ENCODE results near the gene LIPI. TPM values are rescaled to one million over a fixed set of nuclear protein-coding genes. Genes with fewer than 3 reads are reported as not detected.
"Not testable (repeated sequence)": the region's sequence is repeated elsewhere in the genome, so short reads cannot be mapped to it uniquely, and the experiment has no call there.

LIPI gene
- polyA plus RNA-seq, 1 of the 3 experiments (the other 2 are of a cell fraction): not detected

- Histone ChIP-seq H3K9ac (no peak overlapping the region), H2AFZ (ENCODE audit: low read depth) (no peak overlapping the region), H3K4me1 (ENCODE audit: control insufficient read depth in 1 of 2, insufficient read depth in 2 of 2, low read depth in 1 of 2, low read length in 1 of 2) (no peaks in the 10 kb centered on the region), H3K27ac (ENCODE audit: low read depth in 2 of 2, low read length in 1 of 2) (no peak overlapping the region), H4K20me1 (ENCODE audit: insufficient read depth) (no peaks in the 10 kb centered on the region), H3K36me3 (replicated peaks in 1 of 2; ENCODE audit: control insufficient read depth in 1 of 2, insufficient read depth in 2 of 2, low read length in 1 of 2) (peaks cover 0 to 4% of the 10 kb centered on the region in 2 experiments), H3K9me2 (no peaks in the 10 kb centered on the region), H3K79me2 (ENCODE audit: insufficient read depth) (no peaks in the 10 kb centered on the region), H3K4me3 (ENCODE audit: low read depth in 2 of 2, low read length in 1 of 2) (no peak overlapping the region), H3K9me3 (no peaks in the 10 kb centered on the region), H3F3A (replicated peaks; ENCODE audit: insufficient read depth) (no peaks in the 10 kb centered on the region), H3K27me3 (ENCODE audit: insufficient read depth) (no peaks in the 10 kb centered on the region; the same call in 1 of the 2 replicates), H3K4me2 (no peak overlapping the region)
- DNase-seq: no peak
- CTCF ChIA-PET: no interaction called here
- WGBS (ENCODE audit: low lambda C conversion rate): 42% methylated on average over 6 of the region's 7 CpGs
- POLR2A ChIA-PET: no interaction called here
- TF ChIP-seq FOXJ3 (CRISPR knock-in tag; IDR thresholded peaks at IDR 0.05): no peak
- TF ChIP-seq RXRA (IDR thresholded peaks at IDR 0.05; ENCODE audit: borderline replicate concordance, low read depth): no peak
- no peak for TF ChIP-seq ELF1 (IDR thresholded peaks at IDR 0.05)
- TF ChIP-seq EP300 (IDR thresholded peaks at IDR 0.05; ENCODE audit: borderline replicate concordance in 1 of 2, low read depth in 1 of 2, low read length in 1 of 2): no peak
- TF ChIP-seq JUND (IDR thresholded peaks at IDR 0.05): no peak
- no peak for TF ChIP-seq MXI1 (IDR thresholded peaks at IDR 0.05; ENCODE audit: low read depth, low read length)
- no peak for TF ChIP-seq RFX5 (IDR thresholded peaks at IDR 0.05; ENCODE audit: low read length)
- no peak for TF ChIP-seq GATA2 (CRISPR knock-in tag; IDR thresholded peaks at IDR 0.05)
Observed at GRCh38 chr21:14115646-14116045, 95.1 kb downstream of the LIPI start.

GRCh38 chr21:14114251-14114650, 96.5 kb downstream of the LIPI start:
- Histone ChIP-seq H3F3A (replicated peaks; ENCODE audit: insufficient read depth) (peaks cover 1% of the 10 kb centered on the region), H2AFZ (ENCODE audit: low read depth) (no peak overlapping the region), H3K9me3 (no peaks in the 10 kb centered on the region), H3K4me2 (no peak overlapping the region), H3K9me2 (no peaks in the 10 kb centered on the region), H3K9ac (no peak overlapping the region), H4K20me1 (ENCODE audit: insufficient read depth) (no peaks in the 10 kb centered on the region), H3K27ac (ENCODE audit: low read depth in 2 of 2, low read length in 1 of 2) (no peak overlapping the region), H3K36me3 (replicated peaks in 1 of 2; ENCODE audit: control insufficient read depth in 1 of 2, insufficient read depth in 2 of 2, low read length in 1 of 2) (peaks cover 0 to 4% of the 10 kb centered on the region in 2 experiments), H3K27me3 (ENCODE audit: insufficient read depth) (no peaks in the 10 kb centered on the region; the same call in 1 of the 2 replicates), H3K4me3 (ENCODE audit: low read depth in 2 of 2, low read length in 1 of 2) (no peak overlapping the region), H3K4me1 (ENCODE audit: control insufficient read depth in 1 of 2, insufficient read depth in 2 of 2, low read depth in 1 of 2, low read length in 1 of 2) (no peaks in the 10 kb centered on the region), H3K79me2 (ENCODE audit: insufficient read depth) (no peaks in the 10 kb centered on the region)
- 50% methylated on average over 2 of the region's 3 CpGs for WGBS (ENCODE audit: low lambda C conversion rate)
- POLR2A ChIA-PET: no interaction called here
- CTCF ChIA-PET: no interaction called here
- DNase-seq: no peak
- no peak for TF ChIP-seq MEF2A (IDR thresholded peaks at IDR 0.05; ENCODE audit: borderline replicate concordance, low read depth)
- TF ChIP-seq TCF12 (IDR thresholded peaks at IDR 0.05): no peak
- TF ChIP-seq TAF1 (IDR thresholded peaks at IDR 0.05; ENCODE audit: borderline replicate concordance, low read depth, low read length): no peak
- no peak for TF ChIP-seq PBX3 (IDR thresholded peaks at IDR 0.05)
- no peak for TF ChIP-seq NRF1 (IDR thresholded peaks at IDR 0.05; ENCODE audit: low read depth, low read length)
- no peak for TF ChIP-seq REST (IDR thresholded peaks at IDR 0.05; ENCODE audit: low read depth, low read length)
- TF ChIP-seq POLR2AphosphoS5 (IDR thresholded peaks at IDR 0.05; ENCODE audit: low read depth, low read length): no peak
- TF ChIP-seq CHD2 (IDR thresholded peaks at IDR 0.05; ENCODE audit: low read length, partially characterized antibody): no peak
- no peak for TF ChIP-seq RAD21 (IDR thresholded peaks at IDR 0.05; ENCODE audit: low read length)
- no peak for TF ChIP-seq SMC3 (IDR thresholded peaks at IDR 0.05; ENCODE audit: low read depth, low read length)
- TF ChIP-seq ELF1 (IDR thresholded peaks at IDR 0.05): no peak
- no peak for TF ChIP-seq MXI1 (IDR thresholded peaks at IDR 0.05; ENCODE audit: low read depth, low read length)

- H2AFZ ChIP-seq (ENCODE audit: low read depth); H3K9me2 ChIP-seq; H4K20me1 ChIP-seq (ENCODE audit: insufficient read depth); H3K27me3 ChIP-seq (ENCODE audit: insufficient read depth); H3K4me2 ChIP-seq; H3F3A ChIP-seq (replicated peaks; ENCODE audit: insufficient read depth); DNase-seq; H3K4me1 ChIP-seq (ENCODE audit: control insufficient read depth in 1 of 2, insufficient read depth in 2 of 2, low read depth in 1 of 2, low read length in 1 of 2); H3K79me2 ChIP-seq (ENCODE audit: insufficient read depth); H3K9ac ChIP-seq; H3K36me3 ChIP-seq (replicated peaks in 1 of 2; ENCODE audit: control insufficient read depth in 1 of 2, insufficient read depth in 2 of 2, low read length in 1 of 2); H3K9me3 ChIP-seq; H3K4me3 ChIP-seq (ENCODE audit: low read depth in 2 of 2, low read length in 1 of 2); H3K27ac ChIP-seq (ENCODE audit: low read depth in 2 of 2, low read length in 1 of 2); POLR2A ChIA-PET: not testable (repeated sequence)
- WGBS (ENCODE audit: low lambda C conversion rate): 51% methylated on average over 4 of the region's 4 CpGs
- CTCF ChIA-PET: interaction anchor here (3.0 kb wide), 1 partner anchor 15 kb away, joined by 11 read pairs; no protein-coding TSS in a partner anchor
Observed at GRCh38 chr21:14104564-14104963, 106.2 kb downstream of the LIPI start.

All from SK-N-SH (cell line).